ENCODE data around the gene BTBD17.

DNA sequence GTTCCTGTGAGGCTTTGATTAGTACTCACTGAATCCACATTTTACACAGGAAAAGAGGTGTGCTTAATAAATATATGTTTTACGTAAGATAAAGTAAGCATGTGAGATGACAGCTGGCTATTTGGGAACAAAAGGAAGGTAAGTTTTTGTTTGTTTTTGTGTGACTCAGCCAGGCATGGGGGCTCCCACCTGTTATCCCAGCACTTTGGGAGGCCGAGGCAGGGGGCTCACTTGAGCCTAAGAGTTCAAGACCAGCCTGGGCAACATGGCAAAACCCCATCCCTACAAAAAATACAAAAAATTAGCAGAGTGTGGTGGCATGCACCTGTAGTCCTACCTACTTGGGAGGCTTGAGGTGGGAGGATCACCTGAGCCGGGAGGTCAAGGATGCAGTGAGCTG, 23.5 kb upstream of the BTBD17 start:
- no peak for TF ChIP-seq CTCF (IDR thresholded peaks at IDR 0.05)
- TF ChIP-seq POLR2AphosphoS5 (IDR thresholded peaks at IDR 0.05), result no peak
- no peak for TF ChIP-seq POLR2A (IDR thresholded peaks at IDR 0.05)
- no peak for TF ChIP-seq EP300 (IDR thresholded peaks at IDR 0.05)
